ENCODE measurements around the gene RELL1. TPM values are rescaled to one million over a fixed set of nuclear protein-coding genes. Genes with fewer than 3 reads are reported as not detected.

The RELL1 gene
- total RNA-seq, 4 donors from 2014 or later: 65.4 to 158 (median 82.5) TPM

- no peak for ATAC-seq (ENCODE audit: low FRiP score)
- DNase-seq (ENCODE audit: low spot score): no peak
- TF ChIP-seq CTCF (IDR thresholded peaks at IDR 0.05): no peak
Observed at GRCh38 chr4:37717576-37717975, 31.4 kb upstream of the RELL1 start.

- TF ChIP-seq CTCF (IDR thresholded peaks at IDR 0.05): no peak
- no peak for DNase-seq (ENCODE audit: low spot score)
- no peak for ATAC-seq (ENCODE audit: low FRiP score)
Observed at GRCh38 chr4:37715889-37716402, 29.8 kb upstream of the RELL1 start.

- TF ChIP-seq CTCF (IDR thresholded peaks at IDR 0.05): no peak
- no peak for DNase-seq (ENCODE audit: low spot score)
Observed at GRCh38 chr4:37710491-37710890, 24.3 kb upstream of the RELL1 start.

GRCh38 chr4:37706032-37706431, 19.9 kb upstream of the RELL1 start:
- no peak for TF ChIP-seq CTCF (IDR thresholded peaks at IDR 0.05)
- no peak for ATAC-seq (ENCODE audit: low FRiP score)

More at GRCh38 chr4:37710491-37710890, 24.3 kb upstream of the RELL1 start:
- ATAC-seq (ENCODE audit: low FRiP score): no peak

GRCh38 chr4:37705571-37705970, 19.4 kb upstream of the RELL1 start:
- no peak for TF ChIP-seq CTCF (IDR thresholded peaks at IDR 0.05)
- ATAC-seq (ENCODE audit: low FRiP score) (no peak), DNase-seq (ENCODE audit: low spot score) (no peak)

More at GRCh38 chr4:37706032-37706431, 19.9 kb upstream of the RELL1 start:
- DNase-seq (ENCODE audit: low spot score): no peak

GRCh38 chr4:37699868-37700481, 13.8 kb upstream of the RELL1 start:
- ATAC-seq (ENCODE audit: low FRiP score) (no peak), DNase-seq (ENCODE audit: low spot score) (no peak)
- TF ChIP-seq CTCF (IDR thresholded peaks at IDR 0.05): no peak

- DNase-seq (ENCODE audit: low spot score) (no peak), ATAC-seq (ENCODE audit: low FRiP score) (no peak)
- no peak for TF ChIP-seq CTCF (IDR thresholded peaks at IDR 0.05)
Observed at GRCh38 chr4:37697566-37697965, 11.4 kb upstream of the RELL1 start.
